C1 segment of cervical spinal cord (tissue), 14 donors: ENCODE measurements around the gene TENT4B.
"Not testable (repeated sequence)": the region's sequence is repeated elsewhere in the genome, so short reads cannot be mapped to it uniquely, and the experiment has no call there.

ENCODE experiments used
- DNase-seq, 14 donors: peaks; one replicate each; lab custom pipeline; 2025; lab: John Stamatoyannopoulos, UW

TENT4B gene

GRCh38 chr16:50234771-50235556, 81.9 kb downstream of the TENT4B start:
- DNase-seq = no peak

- DNase-seq = no peak
These were observed 82.5 kb downstream of the TENT4B start for GRCh38 chr16:50235581-50235980.

GRCh38 chr16:50238314-50238713, 85.2 kb downstream of the TENT4B start:
- DNase-seq = no peak

GRCh38 chr16:50238868-50239301, 85.8 kb downstream of the TENT4B start:
- DNase-seq = no peak

GRCh38 chr16:50243024-50243423, 89.9 kb downstream of the TENT4B start:
- DNase-seq = not testable (repeated sequence)

- DNase-seq = no peak
These were observed 91.0 kb downstream of the TENT4B start for GRCh38 chr16:50244140-50244503.

- no peak for DNase-seq
These were observed 91.7 kb downstream of the TENT4B start for GRCh38 chr16:50244504-50245416.

- peak in 2 of 14 donors; percentile 39 to 56 for DNase-seq
These were observed 92.6 kb downstream of the TENT4B start for GRCh38 chr16:50245417-50246298.

- no peak for DNase-seq
These were observed 93.4 kb downstream of the TENT4B start for GRCh38 chr16:50246299-50247122.

GRCh38 chr16:50247123-50247905, 94.2 kb downstream of the TENT4B start:
- DNase-seq = no peak

- no peak for DNase-seq
These were observed 95.0 kb downstream of the TENT4B start for GRCh38 chr16:50247906-50248608.

- no peak for DNase-seq
These were observed 95.7 kb downstream of the TENT4B start for GRCh38 chr16:50248845-50249244.

GRCh38 chr16:50251375-50252081, 98.4 kb downstream of the TENT4B start:
- no peak for DNase-seq

GRCh38 chr16:50252082-50252611, 99.0 kb downstream of the TENT4B start:
- DNase-seq = no peak

- DNase-seq = no peak
These were observed 99.9 kb downstream of the TENT4B start for GRCh38 chr16:50252874-50253513.

- DNase-seq = no peak
These were observed 100.4 kb downstream of the TENT4B start for GRCh38 chr16:50253514-50253910.

- DNase-seq = no peak
These were observed 101.0 kb downstream of the TENT4B start for GRCh38 chr16:50254072-50254471.

- no peak for DNase-seq
These were observed 102.4 kb downstream of the TENT4B start for GRCh38 chr16:50255538-50255937.
